MM.1S (cell line): ENCODE data around the gene SLIT3.

Source experiments
- DNase-seq: peaks from one replicate; pipeline ENCODE4 v3.0.0-alpha.2; 2015
- H2AFZ ChIP-seq: fragments of 300-600 bp; sonication (generic); 2 replicates; pipeline ENCODE4 v1.6.0; 2016; ENCODE audit warnings: antibody characterized with exemption, low read length
- H3F3A ChIP-seq: fragments of 300-600 bp; sonication (generic); 2 replicates; pipeline ENCODE4 v1.6.1; 2016; ENCODE audit warnings: mild to moderate bottlenecking, antibody characterized with exemption, low read length, moderate library complexity, mixed read lengths; ENCODE audit not compliant: insufficient read depth
- H3K27ac ChIP-seq: fragments of 300-600 bp; sonication (generic); 2 replicates; pipeline ENCODE4 v1.5.1; 2016; ENCODE audit warnings: mild to moderate bottlenecking, low read length
- H3K27me3 ChIP-seq: fragments of 300-600 bp; sonication (generic); replicated peaks from 2 replicates; pipeline ENCODE4 v1.6.0; 2016; ENCODE audit warnings: low read length; ENCODE audit not compliant: insufficient read depth
- H3K36me3 ChIP-seq: fragments of 300-600 bp; sonication (generic); replicated peaks from 2 replicates; pipeline ENCODE4 v1.6.1; 2016; ENCODE audit warnings: mild to moderate bottlenecking, low read length, mixed read lengths; ENCODE audit not compliant: insufficient read depth
- H3K4me1 ChIP-seq: fragments of 300-600 bp; sonication (generic); 2 replicates; pipeline ENCODE4 v1.6.1; 2016; ENCODE audit warnings: low read length, mixed read lengths
- H3K4me2 ChIP-seq: fragments of 300-600 bp; sonication (generic); 2 replicates; pipeline ENCODE4 v1.6.0; 2016; ENCODE audit warnings: low read depth, low read length
- H3K4me3 ChIP-seq: fragments of 300-600 bp; sonication (generic); 2 replicates; pipeline ENCODE4 v1.5.1; 2016; ENCODE audit warnings: low read length, mixed read lengths
- H3K79me2 ChIP-seq: fragments of 300-600 bp; sonication (generic); 2 replicates; pipeline ENCODE4 v1.6.1; 2016; ENCODE audit warnings: mixed run types, low read length, mixed read lengths
- H3K9ac ChIP-seq: fragments of 300-600 bp; sonication (generic); 2 replicates; pipeline ENCODE4 v1.6.1; 2016; ENCODE audit warnings: low read length, mixed read lengths
- H3K9me2 ChIP-seq: fragments of 300-600 bp; sonication (generic); replicated peaks from 2 replicates; pipeline ENCODE4 v1.6.1; 2016; ENCODE audit warnings: mild to moderate bottlenecking, low read length, mixed read lengths; ENCODE audit not compliant: insufficient read depth
- H3K9me3 ChIP-seq: fragments of 300-600 bp; sonication (generic); replicated peaks from 2 replicates; pipeline ENCODE4 v1.6.1; 2016; ENCODE audit warnings: mild to moderate bottlenecking, low read length, mixed read lengths; ENCODE audit not compliant: insufficient read depth
- H4K20me1 ChIP-seq: fragments of 300-600 bp; sonication (generic); 2 replicates; pipeline ENCODE4 v1.6.1; 2016; ENCODE audit warnings: mild to moderate bottlenecking, low read length, moderate library complexity, mixed read lengths; ENCODE audit not compliant: insufficient read depth
- CTCF ChIP-seq: fragments of 300-600 bp; sonication (generic); IDR thresholded peaks from 2 replicates; pipeline ENCODE4 v1.5.1; 2016; ENCODE audit warnings: antibody characterized with exemption, low read length, mixed read lengths
- EZH2 ChIP-seq: fragments of 300-600 bp; sonication (generic); optimal IDR thresholded peaks from 2 replicates; pipeline ENCODE3; 2017; ENCODE audit warnings: low read depth, mild to moderate bottlenecking, antibody characterized with exemption, low read length, mixed read lengths
- EZH2phosphoT487 ChIP-seq: fragments of 300-600 bp; sonication (generic); IDR thresholded peaks from 2 replicates; pipeline ENCODE4 v1.6.1; 2018; ENCODE audit warnings: antibody characterized with exemption, low read length

The SLIT3 gene

GRCh38 chr5:168670881-168671575 lies 629.9 kb downstream of the SLIT3 start:
- TF ChIP-seq EZH2phosphoT487 = no peak
- TF ChIP-seq EZH2 = no peak
- TF ChIP-seq CTCF = no peak
- Histone ChIP-seq H2AFZ (no peak overlapping the region), H3K4me1 (peaks cover 1% of the 10 kb centered on the region), H3K36me3 (no peaks in the 10 kb centered on the region), H3K27ac (no peak overlapping the region), H3K4me3 (no peak overlapping the region), H3K9me3 (no peaks in the 10 kb centered on the region), H3K9ac (no peak overlapping the region), H3K9me2 (no peaks in the 10 kb centered on the region), H3K4me2 (no peak overlapping the region), H3F3A (no peaks in the 10 kb centered on the region), H3K27me3 (no peaks in the 10 kb centered on the region), H3K79me2 (no peaks in the 10 kb centered on the region), H4K20me1 (no peaks in the 10 kb centered on the region)
- no peak for DNase-seq

- H3K4me1 ChIP-seq = no peaks in the 10 kb centered on the region
- no peaks in the 10 kb centered on the region for H3F3A ChIP-seq
- no peak overlapping the region for H3K4me3 ChIP-seq
- H3K9me3 ChIP-seq = no peaks in the 10 kb centered on the region
- no peak overlapping the region for H3K27ac ChIP-seq
- no peak overlapping the region for H2AFZ ChIP-seq
- H3K79me2 ChIP-seq = no peaks in the 10 kb centered on the region
- no peaks in the 10 kb centered on the region for H3K9me2 ChIP-seq
- TF ChIP-seq EZH2phosphoT487 (no peak), CTCF (no peak), EZH2 (no peak)
- H3K4me2 ChIP-seq = no peak overlapping the region
- DNase-seq = no peak
- H4K20me1 ChIP-seq = no peaks in the 10 kb centered on the region
- no peak overlapping the region for H3K9ac ChIP-seq
- no peaks in the 10 kb centered on the region for H3K36me3 ChIP-seq
- H3K27me3 ChIP-seq = no peaks in the 10 kb centered on the region
Measured at GRCh38 chr5:168669668-168670378, 631.1 kb downstream of the SLIT3 start.

- no peak for DNase-seq
Measured at GRCh38 chr5:168669156-168669555, 631.8 kb downstream of the SLIT3 start.

GRCh38 chr5:168668078-168668477 lies 632.9 kb downstream of the SLIT3 start:
- Histone ChIP-seq H3K4me2 (no peak overlapping the region), H3K4me3 (no peak overlapping the region), H3K27ac (no peak overlapping the region), H3K27me3 (no peaks in the 10 kb centered on the region), H3K79me2 (no peaks in the 10 kb centered on the region), H3K9me3 (no peaks in the 10 kb centered on the region), H3K4me1 (peaks cover 14% of the 10 kb centered on the region), H3K9me2 (no peaks in the 10 kb centered on the region), H4K20me1 (no peaks in the 10 kb centered on the region), H2AFZ (no peak overlapping the region), H3K9ac (no peak overlapping the region), H3F3A (peaks cover 8% of the 10 kb centered on the region; the same call in 1 of the 2 replicates), H3K36me3 (no peaks in the 10 kb centered on the region)
- no peak for DNase-seq
- TF ChIP-seq CTCF = no peak
- no peak for TF ChIP-seq EZH2phosphoT487
- no peak for TF ChIP-seq EZH2

More at GRCh38 chr5:168669156-168669555, 631.8 kb downstream of the SLIT3 start:
- H3K36me3 ChIP-seq = no peaks in the 10 kb centered on the region
- H3K27ac ChIP-seq = no peak overlapping the region
- H3K9me2 ChIP-seq = no peaks in the 10 kb centered on the region
- H3F3A ChIP-seq = no peaks in the 10 kb centered on the region
- H3K9me3 ChIP-seq = no peaks in the 10 kb centered on the region
- no peaks in the 10 kb centered on the region for H3K79me2 ChIP-seq
- no peaks in the 10 kb centered on the region for H3K27me3 ChIP-seq
- TF ChIP-seq EZH2 = no peak
- no peaks in the 10 kb centered on the region for H4K20me1 ChIP-seq
- H3K4me1 ChIP-seq = peaks cover 5% of the 10 kb centered on the region; the same call in 1 of the 2 replicates
- H2AFZ ChIP-seq = no peak overlapping the region
- H3K4me3 ChIP-seq = no peak overlapping the region
- H3K4me2 ChIP-seq = no peak overlapping the region
- no peak overlapping the region for H3K9ac ChIP-seq
